HG03159 (cell line): Measurements from ENCODE around the gene DCAF15.
A peak's percentile ranks its signal among the peaks of the same experiment; 100 is the strongest.

Experiments used
- ATAC-seq: cut with Tn5 transposase; IDR thresholded peaks from one replicate; pipeline ENCODE4 v1.9.1; 2021; ENCODE audit warnings: mild to moderate bottlenecking, moderate library complexity; ENCODE audit not compliant: unreplicated experiment

DCAF15 gene

DNA sequence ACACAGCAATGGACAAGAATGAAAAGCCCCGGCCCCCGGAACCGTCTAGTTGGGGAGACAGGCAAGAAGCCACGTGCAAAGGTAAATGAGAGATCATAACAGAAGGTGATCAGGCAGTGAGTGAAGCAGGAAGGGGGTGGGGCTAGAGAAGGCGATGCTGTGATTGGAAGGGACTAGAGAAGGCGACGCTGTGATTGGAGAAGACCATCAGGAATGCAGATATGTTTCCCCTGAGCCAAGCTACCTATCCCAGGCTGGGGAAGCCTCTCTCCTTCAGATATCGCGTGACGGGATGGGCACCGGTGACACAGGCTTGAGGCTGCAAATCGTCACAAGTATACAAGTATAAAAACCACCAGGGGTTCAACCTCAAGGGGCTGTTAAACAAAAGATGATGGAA lies 21.8 kb downstream of the DCAF15 start:
- no peak for ATAC-seq

- ATAC-seq, result no peak
Observed at GRCh38 chr19:13975870-13976269, 23.6 kb downstream of the DCAF15 start.

GRCh38 chr19:13976446-13976845 lies 24.1 kb downstream of the DCAF15 start:
- ATAC-seq, result no peak

GRCh38 chr19:13977803-13978202 lies 25.5 kb downstream of the DCAF15 start:
- ATAC-seq, result no peak

DNA sequence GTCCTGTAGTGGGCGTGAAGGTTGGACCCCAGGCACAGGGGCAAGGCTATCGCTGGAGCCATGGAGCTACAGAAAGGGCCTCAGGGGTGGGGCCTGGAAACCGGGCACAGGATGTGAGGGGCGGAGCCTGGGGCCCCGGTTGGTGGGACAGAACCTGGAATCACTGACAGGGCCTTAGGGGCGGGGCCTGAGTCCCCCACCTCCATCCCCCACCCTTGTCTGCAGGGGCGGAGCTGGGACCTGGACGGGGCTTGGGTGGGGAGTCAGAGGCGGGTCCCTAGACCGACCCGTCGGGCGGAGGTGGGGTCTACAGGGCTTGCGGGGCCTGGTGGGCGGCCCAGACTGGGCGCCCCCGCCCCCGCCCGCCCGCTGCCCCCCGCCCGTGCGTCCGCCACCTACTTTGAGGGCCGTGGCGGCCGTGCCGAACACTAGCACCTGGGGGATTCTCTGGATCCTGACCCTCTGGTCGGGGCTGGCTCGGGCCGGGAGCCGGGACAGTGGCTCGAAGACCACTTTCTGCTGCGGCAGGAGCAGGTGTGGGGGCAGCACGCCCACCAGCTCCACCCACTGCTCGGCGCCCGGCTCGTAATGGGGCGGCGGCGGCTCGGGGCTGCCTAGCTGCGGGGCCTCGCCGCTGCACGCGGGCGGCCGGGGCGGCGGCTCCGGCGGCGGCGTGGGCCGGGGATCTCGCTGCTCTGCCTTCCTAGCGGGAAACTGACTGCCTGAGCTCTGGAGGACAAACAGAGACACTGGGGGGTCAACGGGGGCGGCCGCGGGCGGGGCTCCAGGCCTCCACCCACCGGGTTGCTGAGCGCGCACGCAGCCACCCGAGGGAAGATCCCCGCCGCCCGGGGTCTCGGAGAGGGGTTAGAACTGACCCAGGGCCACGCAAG lies 26.3 kb downstream of the DCAF15 start:
- no peak for ATAC-seq

DNA sequence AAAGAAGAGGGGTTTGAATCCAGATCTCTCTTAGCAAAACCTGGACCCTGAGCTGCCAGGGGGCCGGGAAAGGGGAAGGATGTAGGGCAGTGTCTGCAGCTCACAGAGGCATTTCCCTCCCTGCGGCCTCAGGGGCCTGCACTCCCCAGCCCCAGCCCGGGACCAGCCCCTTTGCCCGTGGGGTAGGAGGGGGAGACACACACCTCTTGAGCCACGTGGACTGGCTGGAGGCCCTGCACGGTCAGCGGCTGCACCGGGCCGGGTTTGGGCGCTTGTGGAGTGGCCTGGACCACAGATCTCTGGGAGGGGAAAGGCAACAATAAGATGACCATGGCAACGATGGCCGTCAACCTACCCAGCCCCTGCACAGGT lies 26.9 kb downstream of the DCAF15 start:
- no peak for ATAC-seq

GRCh38 chr19:13979686-13980085 lies 27.4 kb downstream of the DCAF15 start:
- no peak for ATAC-seq

DNA sequence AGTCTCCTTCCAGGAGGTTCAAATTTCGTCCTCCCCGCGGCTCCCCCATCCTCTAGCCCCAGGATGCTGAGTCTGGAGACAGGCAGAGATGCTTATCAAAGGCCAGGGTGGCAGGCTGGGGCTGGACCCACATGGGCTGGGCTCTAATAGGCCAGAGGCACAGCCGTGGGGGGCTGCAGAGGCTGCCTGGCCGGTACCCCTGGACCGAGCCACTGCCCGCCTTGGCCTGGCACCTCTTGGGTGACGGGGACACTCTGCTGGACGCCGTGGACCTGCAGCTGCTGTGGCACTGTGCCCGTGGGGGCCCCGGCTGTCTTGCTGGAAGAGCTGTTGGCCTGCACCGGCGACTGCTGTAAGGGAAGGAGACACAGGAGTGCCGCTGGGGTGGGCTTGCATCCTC lies 28.0 kb downstream of the DCAF15 start:
- ATAC-seq, result no peak

DNA sequence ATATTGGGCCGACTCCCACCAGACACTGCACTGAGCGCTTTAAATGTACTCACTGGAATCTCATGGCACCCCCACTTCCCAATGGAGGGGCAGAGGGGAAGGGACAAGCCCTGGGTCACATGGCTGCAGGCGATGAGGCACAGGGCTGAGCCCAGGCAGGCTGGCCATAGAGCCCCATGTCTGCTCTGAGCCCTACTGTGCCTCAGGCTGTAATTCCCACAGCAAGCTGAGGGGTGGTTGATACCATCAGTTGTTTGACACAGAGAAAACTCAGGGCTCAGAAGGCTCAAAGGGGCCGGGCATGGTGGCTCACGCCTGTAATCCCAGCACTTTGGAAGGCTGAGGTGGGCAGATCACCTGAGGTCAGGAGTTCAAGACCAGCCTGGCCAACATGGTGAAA lies 28.7 kb downstream of the DCAF15 start:
- ATAC-seq, result no peak

DNA sequence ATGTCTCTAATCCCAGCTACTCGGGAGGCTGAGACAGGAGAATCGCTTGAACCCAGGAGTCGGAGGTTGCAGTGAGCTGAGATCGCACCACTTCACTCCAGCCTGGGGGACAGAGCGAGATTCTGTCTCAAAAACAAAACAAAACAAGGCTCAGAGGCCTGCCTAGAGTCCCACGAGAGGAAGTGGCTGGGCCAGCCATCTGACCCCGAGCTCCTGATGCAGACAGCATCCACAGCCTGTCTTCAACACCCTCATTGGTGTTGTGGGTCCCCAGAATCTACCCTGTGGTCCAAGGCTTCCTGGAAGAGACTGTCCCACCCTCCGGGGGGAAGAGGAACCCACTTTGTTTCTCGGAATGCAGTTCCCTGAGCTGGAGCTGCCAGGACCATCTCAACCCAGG lies 29.2 kb downstream of the DCAF15 start:
- no peak for ATAC-seq

- no peak for ATAC-seq
Observed at GRCh38 chr19:13981988-13982501, 29.7 kb downstream of the DCAF15 start.

DNA sequence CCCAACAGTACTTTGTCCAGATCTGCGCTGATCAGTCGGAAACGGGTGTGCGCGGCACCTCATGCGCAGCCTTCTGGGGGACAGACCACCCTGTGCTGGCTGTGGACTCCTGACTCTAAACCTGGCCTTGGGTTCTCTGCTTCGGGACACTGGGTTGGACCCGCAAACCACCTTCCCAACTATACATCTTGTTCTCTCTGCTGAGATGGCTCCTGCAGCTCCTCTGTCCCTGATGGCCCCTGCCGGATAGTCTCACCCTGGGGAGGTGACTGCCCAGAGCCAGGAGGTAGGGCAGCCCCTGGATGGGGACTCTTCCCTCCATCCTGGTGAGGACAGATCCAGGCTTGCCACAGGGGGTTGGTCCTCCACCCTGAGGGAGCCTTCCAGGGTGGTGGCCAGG lies 30.5 kb downstream of the DCAF15 start:
- ATAC-seq, result no peak

DNA sequence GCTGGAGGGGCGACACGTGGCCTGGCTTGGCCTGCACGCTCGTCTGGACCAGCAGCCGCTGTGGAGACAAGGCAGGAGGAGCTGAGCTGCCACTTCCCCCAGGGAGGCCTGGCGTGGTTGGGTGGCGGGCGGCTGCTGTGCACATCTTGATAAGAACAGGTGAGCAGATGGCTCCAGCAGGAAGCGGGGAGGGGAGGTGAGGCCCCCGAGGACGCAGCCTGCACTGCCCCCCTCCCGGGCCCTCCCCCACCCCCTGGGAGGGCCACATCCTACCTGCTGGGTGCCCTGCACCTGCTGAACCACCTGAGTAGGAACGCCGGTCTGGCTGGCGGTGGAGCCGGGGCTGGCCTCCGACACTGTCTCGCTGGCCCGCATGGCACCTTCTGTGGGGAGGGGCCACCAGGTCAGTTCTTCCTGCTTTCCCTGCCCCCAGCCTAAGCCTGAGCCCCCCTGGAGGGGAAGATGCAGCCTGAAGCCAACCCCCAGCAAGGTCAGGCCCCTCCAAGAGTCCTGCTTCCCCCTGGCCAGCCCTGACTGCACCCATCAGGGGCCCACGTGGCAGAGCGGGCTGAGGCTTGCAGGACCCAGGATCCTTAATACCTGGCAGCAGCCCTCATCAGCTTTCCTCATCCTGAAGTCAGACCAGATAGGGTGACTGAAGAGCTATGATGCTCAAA lies 31.0 kb downstream of the DCAF15 start:
- ATAC-seq, result no peak

GRCh38 chr19:13984186-13984585 lies 31.9 kb downstream of the DCAF15 start:
- ATAC-seq, result no peak

DNA sequence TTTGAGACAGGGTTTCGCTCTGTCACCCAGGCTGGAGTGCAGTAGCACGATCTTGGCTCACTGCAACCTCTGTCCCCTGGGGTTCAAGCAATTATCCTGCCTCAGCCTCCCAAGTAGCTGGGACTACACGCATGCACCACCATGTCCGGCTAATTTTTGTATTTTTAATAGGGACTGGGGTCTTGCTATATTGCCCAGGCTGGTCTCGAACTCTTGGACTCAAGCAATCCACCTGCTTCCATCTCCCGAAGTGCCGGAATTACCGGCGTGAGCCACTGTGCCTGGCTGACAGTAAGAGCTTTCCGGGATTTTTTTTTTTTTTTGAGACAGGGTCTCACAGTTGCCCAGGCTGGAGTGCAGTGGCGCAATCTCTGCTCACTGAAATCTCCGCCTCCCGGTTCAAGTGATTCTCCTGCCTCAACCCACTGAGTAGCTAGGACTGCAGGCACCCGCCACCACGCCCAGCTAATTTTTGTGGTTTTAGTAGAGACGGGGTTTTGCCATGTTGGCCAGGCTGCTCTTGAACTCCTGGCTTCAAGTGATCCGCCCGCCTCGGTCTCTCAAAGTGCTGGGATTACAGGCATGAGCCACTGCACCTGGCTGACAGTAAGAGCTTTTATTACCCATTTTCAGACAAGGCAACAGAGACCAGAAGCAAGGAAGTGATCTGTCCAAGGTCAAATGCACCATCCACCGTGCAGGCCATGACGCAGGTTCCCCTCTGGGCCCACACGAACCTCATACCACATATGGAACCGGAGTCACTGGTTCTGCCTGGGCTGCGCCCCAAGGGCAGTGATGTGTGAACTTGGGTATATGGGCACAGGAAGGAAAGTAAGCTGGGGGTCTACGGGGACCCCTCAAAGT lies 32.8 kb downstream of the DCAF15 start:
- no peak for ATAC-seq

GRCh38 chr19:13985771-13986347 lies 33.5 kb downstream of the DCAF15 start:
- no peak for ATAC-seq

GRCh38 chr19:13986348-13986904 lies 34.1 kb downstream of the DCAF15 start:
- peak; percentile 81 for ATAC-seq

DNA sequence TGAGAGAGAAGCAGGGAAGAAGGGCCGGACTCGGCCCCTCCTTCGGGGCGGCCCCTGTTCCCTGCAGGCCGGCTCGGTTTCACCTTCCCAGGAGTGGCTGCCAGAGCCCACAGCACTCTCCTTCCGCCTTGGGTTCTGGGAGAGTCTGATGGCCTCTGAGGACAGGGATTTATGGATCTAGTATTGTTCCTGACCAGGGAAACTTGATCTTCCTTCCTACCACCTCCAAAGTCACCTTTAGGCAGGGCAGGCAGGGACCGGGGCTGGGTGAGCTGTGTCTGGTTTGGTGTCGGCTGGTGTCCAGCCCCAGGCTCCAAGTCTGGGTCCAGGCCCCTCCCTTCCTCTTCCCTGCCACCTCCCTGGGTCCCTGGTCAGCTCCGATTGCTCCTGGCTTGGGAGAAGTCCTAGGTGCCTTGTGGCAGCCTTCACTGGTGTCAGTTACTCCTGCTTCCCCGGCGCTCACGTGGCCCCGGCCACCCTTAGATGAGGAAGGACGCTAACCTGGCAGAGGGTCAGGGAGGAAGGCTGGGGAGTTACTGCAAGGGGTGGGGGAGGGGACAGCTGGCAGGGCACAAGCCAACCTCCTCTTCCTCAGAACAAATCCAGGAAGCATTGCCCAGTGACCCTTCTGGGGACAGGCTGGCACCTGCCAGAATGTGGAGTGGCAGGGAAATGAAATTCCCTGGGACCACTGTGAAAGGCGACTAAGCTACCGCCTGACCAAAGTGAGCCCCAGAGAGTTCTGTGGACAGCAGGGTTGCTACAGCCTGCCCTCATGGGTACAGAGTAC lies 35.0 kb downstream of the DCAF15 start:
- no peak for ATAC-seq

DNA sequence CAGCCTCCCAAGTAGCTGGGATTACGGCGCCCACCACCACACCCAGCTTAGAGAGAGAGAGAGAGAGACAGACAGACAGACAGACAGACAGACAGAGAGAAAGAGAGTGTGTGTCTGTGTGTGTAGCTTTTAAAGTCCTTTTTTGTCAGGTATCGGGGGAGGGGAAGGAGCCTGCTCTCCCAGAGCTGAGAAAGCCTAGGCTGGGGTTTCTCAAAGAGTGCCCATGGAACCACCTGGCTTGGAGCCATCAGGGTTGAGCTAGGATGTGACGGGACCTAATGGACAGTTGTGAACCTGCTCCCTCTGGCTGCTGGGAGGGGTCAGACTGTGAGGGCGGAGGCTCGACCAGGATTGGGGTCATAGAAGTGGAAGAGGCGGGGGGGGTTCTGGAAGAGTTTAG lies 37.2 kb downstream of the DCAF15 start:
- no peak for ATAC-seq

DNA sequence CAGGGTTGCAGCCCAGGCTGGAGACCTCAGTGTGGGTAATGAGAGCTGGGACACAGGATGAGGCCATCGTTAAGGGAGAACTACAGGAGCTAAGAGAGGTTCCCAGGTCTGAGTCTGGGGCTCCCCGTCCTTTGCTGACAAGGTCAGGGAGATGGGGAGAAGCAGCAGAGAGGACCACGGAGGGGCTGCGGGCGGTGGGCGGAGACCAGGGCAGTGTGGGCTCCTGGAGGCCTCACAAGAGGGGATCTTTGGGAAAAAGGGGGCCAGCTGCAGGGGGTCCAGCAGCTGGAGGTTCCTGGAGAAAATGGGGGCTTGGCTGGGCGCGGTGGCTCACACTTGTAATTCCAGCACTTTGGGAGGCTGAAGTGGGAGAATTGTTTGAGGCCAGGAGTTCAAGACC lies 37.8 kb downstream of the DCAF15 start:
- ATAC-seq, result no peak
